Cardiac atrium fibroblast (primary cell): Measurements from ENCODE around the gene EML1. TPM values are rescaled to one million over a fixed set of nuclear protein-coding genes. Genes with fewer than 3 reads are reported as not detected.

Experiments
- total RNA-seq: library from RNA; depleted of rRNA; stranded (reverse); fragments of >200 nt; gene quantifications from 2 replicates; pipeline ENCODE4 v1.2.3, GENCODE V29; 2015

Gene EML1, protein sequence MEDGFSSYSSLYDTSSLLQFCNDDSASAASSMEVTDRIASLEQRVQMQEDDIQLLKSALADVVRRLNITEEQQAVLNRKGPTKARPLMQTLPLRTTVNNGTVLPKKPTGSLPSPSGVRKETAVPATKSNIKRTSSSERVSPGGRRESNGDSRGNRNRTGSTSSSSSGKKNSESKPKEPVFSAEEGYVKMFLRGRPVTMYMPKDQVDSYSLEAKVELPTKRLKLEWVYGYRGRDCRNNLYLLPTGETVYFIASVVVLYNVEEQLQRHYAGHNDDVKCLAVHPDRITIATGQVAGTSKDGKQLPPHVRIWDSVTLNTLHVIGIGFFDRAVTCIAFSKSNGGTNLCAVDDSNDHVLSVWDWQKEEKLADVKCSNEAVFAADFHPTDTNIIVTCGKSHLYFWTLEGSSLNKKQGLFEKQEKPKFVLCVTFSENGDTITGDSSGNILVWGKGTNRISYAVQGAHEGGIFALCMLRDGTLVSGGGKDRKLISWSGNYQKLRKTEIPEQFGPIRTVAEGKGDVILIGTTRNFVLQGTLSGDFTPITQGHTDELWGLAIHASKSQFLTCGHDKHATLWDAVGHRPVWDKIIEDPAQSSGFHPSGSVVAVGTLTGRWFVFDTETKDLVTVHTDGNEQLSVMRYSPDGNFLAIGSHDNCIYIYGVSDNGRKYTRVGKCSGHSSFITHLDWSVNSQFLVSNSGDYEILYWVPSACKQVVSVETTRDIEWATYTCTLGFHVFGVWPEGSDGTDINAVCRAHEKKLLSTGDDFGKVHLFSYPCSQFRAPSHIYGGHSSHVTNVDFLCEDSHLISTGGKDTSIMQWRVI
- 17.5 and 30.1 TPM in 2 replicates for total RNA-seq

DNA sequence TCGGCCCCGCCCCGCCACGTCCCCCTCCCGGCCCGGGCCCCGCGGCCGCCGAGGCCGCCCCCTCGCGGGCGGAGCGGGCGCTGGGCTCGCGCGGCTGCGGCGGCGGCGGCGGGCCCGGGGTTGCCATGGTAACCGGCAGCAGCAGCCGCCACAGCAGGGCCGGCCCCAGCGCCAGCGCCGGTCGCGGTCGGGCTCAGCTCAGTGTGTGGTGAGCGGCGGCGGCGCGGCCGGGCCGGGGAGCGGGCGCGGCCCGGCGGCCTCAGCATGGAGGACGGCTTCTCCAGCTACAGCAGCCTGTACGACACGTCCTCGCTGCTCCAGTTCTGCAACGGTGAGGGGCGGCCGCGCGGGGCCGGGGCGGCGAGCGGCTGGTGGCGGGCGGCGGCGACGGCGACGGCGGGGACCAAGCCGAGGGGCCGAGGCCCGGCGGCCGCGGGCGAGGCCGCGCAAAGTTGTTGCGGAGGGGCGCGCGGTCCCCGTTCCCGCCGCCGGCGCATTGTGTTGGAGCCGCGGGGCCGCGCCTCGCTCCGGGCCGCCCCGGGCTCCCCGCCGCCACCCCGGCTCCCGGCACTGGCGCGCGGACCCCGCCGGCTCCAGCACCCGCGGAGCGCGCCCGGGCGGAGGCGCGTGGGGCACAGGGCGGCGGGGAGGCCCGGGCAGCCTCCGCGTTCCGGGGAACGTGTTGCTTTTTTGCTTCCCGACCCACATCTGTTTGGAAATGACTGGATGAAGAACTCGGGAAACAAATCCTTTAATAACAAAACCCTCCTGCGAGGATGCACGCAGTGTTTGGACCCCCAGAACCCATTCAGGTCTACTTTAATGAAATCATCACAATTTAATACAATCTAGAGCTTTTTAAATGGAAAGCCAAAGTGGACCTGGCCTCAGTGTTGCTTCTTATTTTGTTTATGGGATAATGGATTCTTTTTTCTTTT is at the start of gene EML1:
EML1 (plus strand) TSS at position 201 of the 938 bp plus-strand sequence; CDS start at position 265, 64 bp downstream.

Other genes starting within 250 kb of the EML1 start
- gene CCDC85C, start 189.2 kb upstream of the EML1 start, total RNA-seq: 4.2 and 7.2 TPM in 2 replicates
- gene HHIPL1, start 148.3 kb upstream of the EML1 start, total RNA-seq: 6.5 and 9.9 TPM in 2 replicates
- gene CYP46A1, start 109.1 kb upstream of the EML1 start, total RNA-seq: under 0.01 and 1.4 TPM in 2 replicates